ENCODE data around the gene ORAI3. TPM values are rescaled to one million over a fixed set of nuclear protein-coding genes. Genes with fewer than 3 reads are reported as not detected.

Gene ORAI3
- total RNA-seq, 5 donors from 2014 or later (not counting 1 experiment from before 2014, with no cell fraction given) = 6.6 to 22.3 (median 20.8) TPM

GRCh38 chr16:30949650-30950515 lies 1.0 kb downstream of the ORAI3 start:
- peaks cover 16 to 26% (median 21%) of the 10 kb centered on the region in 3 donors for H3K4me1 Mint-ChIP-seq
- Histone ChIP-seq H3K9me3 (no peaks in the 10 kb centered on the region), H3K27me3 (replicated peaks in 1 of 2; ENCODE audit: control insufficient read depth in 2 of 2, extremely low read depth in 1 of 2, insufficient read depth in 2 of 2, low read length in 1 of 2) (no peaks in the 10 kb centered on the region), H3K4me1 (ENCODE audit: control insufficient read depth in 1 of 2, extremely low read depth in 1 of 2, insufficient read depth in 2 of 2, low read length in 2 of 2) (peaks cover 9 to 40% of the 10 kb centered on the region in 2 experiments), H3K36me3 (ENCODE audit: control insufficient read depth in 2 of 2, extremely low read depth in 1 of 2, insufficient read depth in 1 of 2, low read length in 1 of 2) (peaks cover 0 to 4% of the 10 kb centered on the region in 2 donors), H3K27ac (ENCODE audit: low read length) (peak overlapping the region; percentile 64), H3K4me3 (ENCODE audit: control insufficient read depth in 1 of 2, extremely low read depth in 1 of 2, low read length in 1 of 2) (peak overlapping the region; percentile 62 to 75)
- ChIA-PET POLR2A (interaction anchor here in 1 of 2 donors (0.7 to 1.0 kb wide), 2 partner anchors 14 to 924 kb away, joined by 3 to 4 read pairs; partner anchors contain the start of gene ZNF267), CTCF (interaction anchor here in 1 of 2 donors (0.6 kb wide), 1 partner anchor 16 kb away, joined by 3 read pairs; no protein-coding TSS in a partner anchor)
- peak in 3 of 35 experiments; percentile 10 to 39 (median 22) for DNase-seq
- peak; percentile 36 to 44 (median 39) for ATAC-seq (replicated peaks in 1 of 4)
- H3K27ac Mint-ChIP-seq = peak overlapping the region; percentile 84 to 91
- H3K36me3 Mint-ChIP-seq = peaks cover 2% of the 10 kb centered on the region
- WGBS (ENCODE audit: insufficient coverage) = 4% methylated on average over 21 of the region's 21 CpGs
- H3K9me3 Mint-ChIP-seq = no peaks in the 10 kb centered on the region
- peak overlapping the region; percentile 87 to 89 (median 87) for H3K4me3 Mint-ChIP-seq
- no peaks in the 10 kb centered on the region for H3K27me3 Mint-ChIP-seq

- H3K36me3 Mint-ChIP-seq = no peaks in the 10 kb centered on the region
- peak overlapping the region; percentile 84 to 91 for H3K27ac Mint-ChIP-seq
- H3K4me3 Mint-ChIP-seq = peak overlapping the region; percentile 87 to 89 (median 87)
- no peaks in the 10 kb centered on the region for H3K27me3 Mint-ChIP-seq
- CTCF ChIA-PET = no interaction called here
- Histone ChIP-seq H3K4me3 (ENCODE audit: control insufficient read depth in 1 of 2, extremely low read depth in 1 of 2, low read length in 1 of 2) (peak overlapping the region; percentile 62 to 75), H3K9me3 (no peaks in the 10 kb centered on the region), H3K4me1 (ENCODE audit: control insufficient read depth in 1 of 2, extremely low read depth in 1 of 2, insufficient read depth in 2 of 2, low read length in 2 of 2) (peaks cover 9 to 40% of the 10 kb centered on the region in 2 experiments), H3K36me3 (ENCODE audit: control insufficient read depth in 2 of 2, extremely low read depth in 1 of 2, insufficient read depth in 1 of 2, low read length in 1 of 2) (peaks cover 0 to 4% of the 10 kb centered on the region in 2 donors), H3K27me3 (replicated peaks in 1 of 2; ENCODE audit: control insufficient read depth in 2 of 2, extremely low read depth in 1 of 2, insufficient read depth in 2 of 2, low read length in 1 of 2) (no peaks in the 10 kb centered on the region), H3K27ac (ENCODE audit: low read length) (no peak overlapping the region)
- ATAC-seq (replicated peaks in 1 of 4) (no peak), DNase-seq (no peak)
- POLR2A ChIA-PET = no interaction called here
- WGBS (ENCODE audit: insufficient coverage) = 98% methylated on average over 5 of the region's 8 CpGs
- H3K4me1 Mint-ChIP-seq = peaks cover 16 to 26% (median 21%) of the 10 kb centered on the region in 3 donors
- H3K9me3 Mint-ChIP-seq = no peaks in the 10 kb centered on the region
Measured at GRCh38 chr16:30950516-30951065, 1.7 kb downstream of the ORAI3 start.

GRCh38 chr16:30951193-30951592 lies 2.3 kb downstream of the ORAI3 start:
- no peak overlapping the region for H3K27ac ChIP-seq (ENCODE audit: low read length)
- no peaks in the 10 kb centered on the region for H3K9me3 ChIP-seq
- DNase-seq (no peak), ATAC-seq (replicated peaks in 1 of 4) (no peak)
- no peak overlapping the region for H3K4me3 Mint-ChIP-seq
- no peaks in the 10 kb centered on the region for H3K27me3 Mint-ChIP-seq
- no peak overlapping the region for H3K4me3 ChIP-seq (ENCODE audit: control insufficient read depth in 1 of 2, extremely low read depth in 1 of 2, low read length in 1 of 2)
- WGBS (ENCODE audit: insufficient coverage) = no CpG with 5 or more reads among the region's 1 CpG
- H3K36me3 Mint-ChIP-seq = no peaks in the 10 kb centered on the region
- H3K4me1 Mint-ChIP-seq = peaks cover 17 to 29% (median 23%) of the 10 kb centered on the region in 3 donors
- peaks cover 9 to 40% of the 10 kb centered on the region in 2 experiments for H3K4me1 ChIP-seq (ENCODE audit: control insufficient read depth in 1 of 2, extremely low read depth in 1 of 2, insufficient read depth in 2 of 2, low read length in 2 of 2)
- no peaks in the 10 kb centered on the region for H3K9me3 Mint-ChIP-seq
- CTCF ChIA-PET = no interaction called here
- POLR2A ChIA-PET = no interaction called here
- no peak overlapping the region for H3K27ac Mint-ChIP-seq
- H3K36me3 ChIP-seq (ENCODE audit: control insufficient read depth in 2 of 2, extremely low read depth in 1 of 2, insufficient read depth in 1 of 2, low read length in 1 of 2) = peaks cover 0 to 4% of the 10 kb centered on the region in 2 donors
- no peaks in the 10 kb centered on the region for H3K27me3 ChIP-seq (replicated peaks in 1 of 2; ENCODE audit: control insufficient read depth in 2 of 2, extremely low read depth in 1 of 2, insufficient read depth in 2 of 2, low read length in 1 of 2)

- peaks cover 9 to 45% of the 10 kb centered on the region in 2 experiments for H3K4me1 ChIP-seq (ENCODE audit: control insufficient read depth in 1 of 2, extremely low read depth in 1 of 2, insufficient read depth in 2 of 2, low read length in 2 of 2)
- no peaks in the 10 kb centered on the region for H3K9me3 Mint-ChIP-seq
- POLR2A ChIA-PET = no interaction called here
- 100% methylated on average over 1 of the region's 3 CpGs for WGBS (ENCODE audit: insufficient coverage)
- DNase-seq (no peak), ATAC-seq (replicated peaks in 1 of 4) (no peak)
- H3K36me3 Mint-ChIP-seq = no peaks in the 10 kb centered on the region
- peaks cover 21 to 31% (median 23%) of the 10 kb centered on the region in 3 donors for H3K4me1 Mint-ChIP-seq
- no peaks in the 10 kb centered on the region for H3K27me3 Mint-ChIP-seq
- H3K27me3 ChIP-seq (replicated peaks in 1 of 2; ENCODE audit: control insufficient read depth in 2 of 2, extremely low read depth in 1 of 2, insufficient read depth in 2 of 2, low read length in 1 of 2) = no peaks in the 10 kb centered on the region
- peaks cover 0 to 1% of the 10 kb centered on the region in 2 donors for H3K36me3 ChIP-seq (ENCODE audit: control insufficient read depth in 2 of 2, extremely low read depth in 1 of 2, insufficient read depth in 1 of 2, low read length in 1 of 2)
- H3K4me3 Mint-ChIP-seq = no peak overlapping the region
- H3K27ac Mint-ChIP-seq = no peak overlapping the region
- CTCF ChIA-PET = no interaction called here
- H3K9me3 ChIP-seq = no peaks in the 10 kb centered on the region
- no peak overlapping the region for H3K27ac ChIP-seq (ENCODE audit: low read length)
- no peak overlapping the region for H3K4me3 ChIP-seq (ENCODE audit: control insufficient read depth in 1 of 2, extremely low read depth in 1 of 2, low read length in 1 of 2)
Measured at GRCh38 chr16:30951750-30952149, 2.9 kb downstream of the ORAI3 start.

GRCh38 chr16:30953111-30953510 lies 4.2 kb downstream of the ORAI3 start:
- Mint-ChIP-seq H3K27me3 (no peaks in the 10 kb centered on the region), H3K36me3 (no peaks in the 10 kb centered on the region), H3K4me3 (no peak overlapping the region), H3K4me1 (peaks cover 21 to 38% (median 28%) of the 10 kb centered on the region in 3 donors), H3K27ac (no peak overlapping the region), H3K9me3 (no peaks in the 10 kb centered on the region)
- ChIA-PET POLR2A (no interaction called here), CTCF (interaction anchor here in 1 of 2 donors (0.6 to 1.2 kb wide), 2 partner anchors 8 to 213 kb away, joined by 3 to 4 read pairs; no protein-coding TSS in a partner anchor)
- no peak for DNase-seq
- H3K9me3 ChIP-seq = no peaks in the 10 kb centered on the region
- H3K36me3 ChIP-seq (ENCODE audit: control insufficient read depth in 2 of 2, extremely low read depth in 1 of 2, insufficient read depth in 1 of 2, low read length in 1 of 2) = no peaks in the 10 kb centered on the region
- no peak for ATAC-seq (replicated peaks in 1 of 4)
- H3K27me3 ChIP-seq (replicated peaks in 1 of 2; ENCODE audit: control insufficient read depth in 2 of 2, extremely low read depth in 1 of 2, insufficient read depth in 2 of 2, low read length in 1 of 2) = no peaks in the 10 kb centered on the region
- H3K4me1 ChIP-seq (ENCODE audit: control insufficient read depth in 1 of 2, extremely low read depth in 1 of 2, insufficient read depth in 2 of 2, low read length in 2 of 2) = peaks cover 9 to 49% of the 10 kb centered on the region in 2 experiments
- H3K4me3 ChIP-seq (ENCODE audit: control insufficient read depth in 1 of 2, extremely low read depth in 1 of 2, low read length in 1 of 2) = no peak overlapping the region
- H3K27ac ChIP-seq (ENCODE audit: low read length) = no peak overlapping the region
- WGBS (ENCODE audit: insufficient coverage) = 96% methylated on average over 8 of the region's 9 CpGs

- no peaks in the 10 kb centered on the region for H3K27me3 ChIP-seq (replicated peaks in 1 of 2; ENCODE audit: control insufficient read depth in 2 of 2, extremely low read depth in 1 of 2, insufficient read depth in 2 of 2, low read length in 1 of 2)
- no peaks in the 10 kb centered on the region for H3K36me3 ChIP-seq (ENCODE audit: control insufficient read depth in 2 of 2, extremely low read depth in 1 of 2, insufficient read depth in 1 of 2, low read length in 1 of 2)
- WGBS (ENCODE audit: insufficient coverage) = 67% methylated on average over 14 of the region's 15 CpGs
- no peak for ATAC-seq (replicated peaks in 1 of 4)
- Mint-ChIP-seq H3K27me3 (no peaks in the 10 kb centered on the region), H3K9me3 (no peaks in the 10 kb centered on the region), H3K27ac (peak overlapping the region in 1 of 2 donors; percentile 11), H3K4me1 (peaks cover 26 to 41% (median 30%) of the 10 kb centered on the region in 3 donors), H3K4me3 (no peak overlapping the region), H3K36me3 (no peaks in the 10 kb centered on the region)
- ChIA-PET POLR2A (no interaction called here), CTCF (interaction anchor here (0.6 to 1.4 kb wide), 8 partner anchors 9 to 515 kb away, joined by 3 to 5 read pairs (median 3); partner anchors contain the start of gene KAT8 (in 1 of the 2))
- no peaks in the 10 kb centered on the region for H3K9me3 ChIP-seq
- no peak overlapping the region for H3K4me3 ChIP-seq (ENCODE audit: control insufficient read depth in 1 of 2, extremely low read depth in 1 of 2, low read length in 1 of 2)
- H3K27ac ChIP-seq (ENCODE audit: low read length) = no peak overlapping the region
- peaks cover 11 to 48% of the 10 kb centered on the region in 2 experiments for H3K4me1 ChIP-seq (ENCODE audit: control insufficient read depth in 1 of 2, extremely low read depth in 1 of 2, insufficient read depth in 2 of 2, low read length in 2 of 2)
- peak in 34 of 35 experiments; percentile 21 to 78 (median 55) for DNase-seq
Measured at GRCh38 chr16:30953511-30954124, 4.8 kb downstream of the ORAI3 start.

Measured in T-cell (primary cell).